GM23338 (cell line): ENCODE measurements around the gene RTP5.

Experiments
- CREB1 ChIP-seq: fragments of 250-450 bp; sonication (Bioruptor Pico); IDR thresholded peaks from 2 replicates; pipeline ENCODE4 v1.5.0; 2020; ENCODE audit warnings: low read depth, mild to moderate bottlenecking, moderate library complexity
- ETS1 ChIP-seq: IDR thresholded peaks from 2 replicates; pipeline ENCODE4 v1.6.1; 2016; ENCODE audit warnings: antibody characterized with exemption
- EZH2 ChIP-seq: fragments of 200-600 bp; sonication (generic); IDR thresholded peaks from one replicate; pipeline ENCODE4 v1.8.0; 2017; ENCODE audit warnings: antibody characterized with exemption, mild to moderate bottlenecking, low read depth; ENCODE audit not compliant: unreplicated experiment
- EZH2phosphoT487 ChIP-seq: fragments of 200-600 bp; sonication (generic); IDR thresholded peaks from one replicate; pipeline ENCODE4 v1.8.1; 2018; ENCODE audit warnings: antibody characterized with exemption; ENCODE audit not compliant: unreplicated experiment
- JUNB ChIP-seq: IDR thresholded peaks from one replicate; pipeline ENCODE4 v1.6.1; 2016; ENCODE audit warnings: antibody characterized with exemption; ENCODE audit not compliant: unreplicated experiment
- NANOG ChIP-seq: IDR thresholded peaks from 2 replicates; pipeline ENCODE4 v1.6.1; 2016; ENCODE audit warnings: antibody characterized with exemption, borderline replicate concordance
- POLR2AphosphoS5 ChIP-seq: IDR thresholded peaks from 2 replicates; pipeline ENCODE4 v1.6.1; 2016; ENCODE audit warnings: antibody characterized with exemption, low read depth
- REST ChIP-seq: IDR thresholded peaks from one replicate; pipeline ENCODE4 v1.6.1; 2018; ENCODE audit warnings: antibody characterized with exemption; ENCODE audit not compliant: unreplicated experiment
- STAT1 ChIP-seq: IDR thresholded peaks from one replicate; pipeline ENCODE4 v1.6.1; 2016; ENCODE audit warnings: antibody characterized with exemption; ENCODE audit not compliant: unreplicated experiment
- ZNF114 ChIP-seq: fragments of 250-450 bp; sonication (Bioruptor Pico); IDR thresholded peaks from 2 replicates; pipeline ENCODE4 v1.5.0; 2020; ENCODE audit warnings: mild to moderate bottlenecking, moderate library complexity
- ZNF331 ChIP-seq: fragments of 250-450 bp; sonication (Bioruptor Pico); IDR thresholded peaks from 2 replicates; pipeline ENCODE4 v1.5.0; 2020; ENCODE audit warnings: low read depth, mild to moderate bottlenecking, moderate library complexity
- TF ChIP-seq, protein P1 (sequence below), 2 experiments: fragments of 200-600 bp in 1 of 2; sonication (generic) in 1 of 2; conservative IDR thresholded peaks; 2 replicates each; pipeline versions ENCODE4 v1.5.1 to v1.6.1; 2016 to 2017; ENCODE audit warnings: antibody characterized with exemption in 2 of 2, low read depth in 2 of 2, mild to moderate bottlenecking in 2 of 2, moderate library complexity in 1 of 2

GRCh38 chr2:241851325-241852115 lies 18.0 kb upstream of the RTP5 start:
- TF ChIP-seq, protein P1, sequence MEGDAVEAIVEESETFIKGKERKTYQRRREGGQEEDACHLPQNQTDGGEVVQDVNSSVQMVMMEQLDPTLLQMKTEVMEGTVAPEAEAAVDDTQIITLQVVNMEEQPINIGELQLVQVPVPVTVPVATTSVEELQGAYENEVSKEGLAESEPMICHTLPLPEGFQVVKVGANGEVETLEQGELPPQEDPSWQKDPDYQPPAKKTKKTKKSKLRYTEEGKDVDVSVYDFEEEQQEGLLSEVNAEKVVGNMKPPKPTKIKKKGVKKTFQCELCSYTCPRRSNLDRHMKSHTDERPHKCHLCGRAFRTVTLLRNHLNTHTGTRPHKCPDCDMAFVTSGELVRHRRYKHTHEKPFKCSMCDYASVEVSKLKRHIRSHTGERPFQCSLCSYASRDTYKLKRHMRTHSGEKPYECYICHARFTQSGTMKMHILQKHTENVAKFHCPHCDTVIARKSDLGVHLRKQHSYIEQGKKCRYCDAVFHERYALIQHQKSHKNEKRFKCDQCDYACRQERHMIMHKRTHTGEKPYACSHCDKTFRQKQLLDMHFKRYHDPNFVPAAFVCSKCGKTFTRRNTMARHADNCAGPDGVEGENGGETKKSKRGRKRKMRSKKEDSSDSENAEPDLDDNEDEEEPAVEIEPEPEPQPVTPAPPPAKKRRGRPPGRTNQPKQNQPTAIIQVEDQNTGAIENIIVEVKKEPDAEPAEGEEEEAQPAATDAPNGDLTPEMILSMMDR (conservative IDR thresholded peaks at IDR 0.05; ENCODE audit: low read depth in 2 of 2), result no peak
- no peak for TF ChIP-seq POLR2AphosphoS5
- TF ChIP-seq EZH2, result no peak
- TF ChIP-seq REST, result no peak
- no peak for TF ChIP-seq CREB1 (CRISPR knock-in tag)
- TF ChIP-seq EZH2phosphoT487, result no peak
- TF ChIP-seq NANOG, result no peak
- no peak for TF ChIP-seq ETS1
- TF ChIP-seq STAT1, result no peak
- TF ChIP-seq JUNB, result no peak
- no peak for TF ChIP-seq ZNF114
- TF ChIP-seq ZNF331 (CRISPR knock-in tag), result no peak
